ENCODE data around the gene TUBB4B.

TUBB4B gene

GRCh38 chr9:137273095-137273490, 32.0 kb downstream of the TUBB4B start:
- DNase-seq, result no peak

- DNase-seq, result no peak
Measured at GRCh38 chr9:137273611-137274320, 32.7 kb downstream of the TUBB4B start.

- no peak for DNase-seq
Measured at GRCh38 chr9:137275203-137275587, 34.1 kb downstream of the TUBB4B start.

DNA sequence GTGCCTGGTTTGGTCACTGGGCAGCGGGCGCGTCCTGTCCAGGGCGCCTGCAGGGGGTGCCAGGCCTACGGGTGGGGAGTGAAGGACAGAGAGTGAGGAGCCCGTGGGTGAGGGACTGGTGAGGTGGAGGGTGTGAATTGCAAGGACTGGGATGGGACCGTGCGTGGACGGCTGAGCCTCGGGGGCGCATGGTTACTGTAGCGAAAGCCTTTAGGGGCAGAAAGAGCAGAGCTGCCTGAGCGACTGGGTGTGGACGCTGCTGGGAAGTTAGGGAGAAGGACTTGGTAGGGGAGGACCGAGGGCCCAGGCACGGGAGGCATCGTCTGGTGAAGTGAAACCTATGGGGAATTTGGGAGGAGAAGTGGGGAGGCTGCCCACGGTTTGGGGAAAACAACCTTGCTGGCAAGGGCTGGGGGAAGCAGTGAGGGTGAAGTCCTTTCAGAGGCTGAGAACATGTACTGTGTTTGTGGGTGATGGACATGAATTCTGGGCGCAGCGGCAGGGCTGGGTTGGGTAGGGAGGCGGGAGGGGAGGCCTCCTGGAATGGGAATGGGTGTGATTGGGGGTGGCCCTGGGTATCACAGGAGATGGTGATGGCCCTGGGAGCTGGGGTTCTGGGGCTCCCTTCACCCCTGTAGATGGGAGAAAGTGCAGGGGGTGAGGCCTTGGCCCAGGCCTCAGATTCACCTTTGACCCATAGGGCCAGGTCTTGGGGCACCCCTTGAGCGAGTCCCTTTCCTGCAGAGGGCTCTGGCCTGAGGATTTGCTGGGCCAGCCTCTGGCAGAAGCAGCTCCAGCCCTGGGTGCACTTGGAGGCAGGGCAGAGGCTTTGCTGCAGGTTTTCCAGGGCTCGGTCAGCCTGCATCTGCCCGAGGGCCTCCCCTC, 34.7 kb downstream of the TUBB4B start:
- no peak for DNase-seq

DNA sequence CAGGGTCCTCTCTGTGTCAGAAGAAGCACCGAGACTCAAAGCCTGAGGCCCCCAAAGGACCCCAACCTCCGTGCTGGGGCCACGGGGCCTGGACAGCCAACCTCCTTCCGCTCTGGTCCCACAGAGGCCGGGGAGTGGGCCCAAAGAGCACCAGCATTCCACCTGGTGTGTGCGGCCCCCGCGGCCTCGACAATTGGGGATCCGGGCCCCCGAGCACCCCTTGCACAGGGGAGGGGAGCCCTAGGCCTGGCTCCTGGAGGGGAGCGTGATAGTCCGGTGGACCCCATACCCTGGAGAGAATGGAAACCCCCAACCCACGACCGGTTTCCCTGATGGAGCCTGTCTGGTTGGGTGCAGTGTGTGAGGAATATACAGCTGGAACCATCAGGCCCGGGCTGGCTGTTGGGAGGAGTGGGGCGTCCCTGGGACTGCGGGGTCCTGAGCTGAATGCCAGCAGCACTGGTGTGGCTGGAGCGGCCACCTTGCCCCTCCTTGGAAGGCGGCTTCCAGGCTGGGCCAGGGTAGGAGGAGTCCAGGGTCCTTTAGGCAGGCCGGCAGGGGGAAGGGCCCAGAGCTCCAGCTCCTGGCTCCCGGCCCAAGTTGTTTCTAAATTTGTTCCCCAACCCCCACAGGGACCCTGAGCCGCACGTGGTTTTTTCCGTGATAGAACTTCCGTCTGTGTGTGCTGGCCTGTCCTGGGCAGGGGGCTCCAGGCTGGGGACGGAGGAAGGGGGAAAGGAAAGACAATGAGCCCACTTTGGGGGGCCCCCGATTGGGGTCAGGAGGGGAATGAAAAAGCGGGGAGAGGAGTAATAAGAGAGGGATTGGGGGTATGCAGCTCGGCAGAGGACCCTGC, 35.6 kb downstream of the TUBB4B start:
- no peak for DNase-seq

GRCh38 chr9:137277329-137278041, 36.4 kb downstream of the TUBB4B start, which contains the start of gene TOR4A:
TOR4A (plus strand) TSS chr9:137277726; CDS start chr9:137278690, 964 bp downstream.
- DNase-seq, result peak; percentile 68

DNA sequence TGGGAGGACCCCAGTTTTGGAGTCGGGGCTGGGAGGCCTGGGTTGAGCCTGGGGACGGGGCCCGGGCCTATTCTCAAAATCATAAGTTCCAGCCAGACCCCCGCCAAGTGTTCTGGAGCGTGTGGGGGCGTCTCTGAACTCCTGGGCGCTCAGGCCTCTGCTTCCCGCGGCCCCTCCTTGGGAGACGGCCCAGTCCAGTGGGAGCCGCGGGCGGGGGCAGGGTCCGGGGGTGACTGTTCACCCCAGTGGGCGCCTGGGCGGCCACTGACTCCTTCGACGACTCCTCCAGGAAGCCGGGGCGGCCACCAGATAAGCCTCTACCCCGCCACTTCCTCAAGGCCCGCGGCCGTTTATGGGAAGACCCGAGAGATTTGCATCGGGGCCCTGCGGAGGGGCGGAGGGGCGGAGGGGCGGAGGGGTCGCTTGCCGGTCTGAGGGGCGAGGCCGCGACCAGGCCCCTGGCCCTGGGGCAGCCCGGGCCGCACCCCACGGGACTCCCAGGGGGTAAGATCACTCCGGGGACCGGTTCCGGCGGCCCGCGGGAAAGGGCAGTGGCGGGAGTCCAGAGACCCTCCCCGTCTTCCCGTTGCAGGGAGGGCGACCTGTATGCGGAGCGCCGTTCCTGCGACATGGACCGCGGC, 37.1 kb downstream of the TUBB4B start:
- DNase-seq, result no peak

DNA sequence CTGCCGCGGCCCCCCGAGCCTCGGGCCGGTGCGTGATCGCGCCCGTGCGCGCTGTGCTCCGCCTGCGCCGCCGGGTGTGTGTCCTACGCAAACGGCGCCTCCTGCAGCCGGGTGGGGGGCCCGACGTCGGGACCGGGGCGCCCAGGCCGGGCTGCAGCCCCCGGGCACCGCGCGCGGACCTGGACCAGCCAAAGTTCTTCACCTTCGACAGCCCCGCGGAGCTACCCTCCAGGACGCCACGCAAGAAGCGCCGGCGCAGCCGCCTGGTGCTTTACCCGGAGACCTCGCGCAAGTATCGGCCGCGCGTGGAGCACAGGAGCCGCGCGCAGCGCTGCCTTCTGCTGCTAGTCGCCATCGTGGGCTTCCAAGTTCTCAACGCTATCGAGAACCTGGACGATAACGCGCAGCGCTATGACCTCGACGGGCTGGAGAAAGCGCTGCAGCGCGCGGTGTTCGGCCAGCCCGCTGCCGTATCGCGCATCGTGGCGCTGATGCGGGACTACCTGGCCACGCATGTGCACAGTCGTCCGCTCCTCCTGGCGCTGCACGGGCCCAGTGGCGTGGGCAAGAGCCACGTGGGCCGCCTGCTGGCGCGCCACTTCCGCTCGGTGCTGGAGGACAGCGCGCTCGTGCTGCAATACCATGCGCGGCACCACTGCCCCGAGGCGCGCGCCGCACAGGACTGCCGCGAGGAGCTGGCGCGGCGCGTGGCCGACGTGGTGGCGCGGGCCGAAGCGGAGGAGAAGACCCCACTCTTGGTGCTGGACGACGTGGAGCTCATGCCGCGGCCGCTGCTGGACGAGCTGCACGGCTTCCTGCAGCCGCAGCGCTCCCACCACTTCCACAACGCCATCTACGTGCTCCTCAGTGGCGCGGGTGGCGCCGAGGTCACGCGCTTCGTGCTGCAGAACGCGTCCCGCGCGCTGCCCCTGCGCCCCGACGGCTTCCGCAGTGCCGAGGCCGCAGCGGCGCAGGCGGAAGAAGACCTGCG, 37.9 kb downstream of the TUBB4B start:
- DNase-seq, result no peak

- DNase-seq, result no peak
Measured at GRCh38 chr9:137279741-137280473, 38.8 kb downstream of the TUBB4B start.

DNA sequence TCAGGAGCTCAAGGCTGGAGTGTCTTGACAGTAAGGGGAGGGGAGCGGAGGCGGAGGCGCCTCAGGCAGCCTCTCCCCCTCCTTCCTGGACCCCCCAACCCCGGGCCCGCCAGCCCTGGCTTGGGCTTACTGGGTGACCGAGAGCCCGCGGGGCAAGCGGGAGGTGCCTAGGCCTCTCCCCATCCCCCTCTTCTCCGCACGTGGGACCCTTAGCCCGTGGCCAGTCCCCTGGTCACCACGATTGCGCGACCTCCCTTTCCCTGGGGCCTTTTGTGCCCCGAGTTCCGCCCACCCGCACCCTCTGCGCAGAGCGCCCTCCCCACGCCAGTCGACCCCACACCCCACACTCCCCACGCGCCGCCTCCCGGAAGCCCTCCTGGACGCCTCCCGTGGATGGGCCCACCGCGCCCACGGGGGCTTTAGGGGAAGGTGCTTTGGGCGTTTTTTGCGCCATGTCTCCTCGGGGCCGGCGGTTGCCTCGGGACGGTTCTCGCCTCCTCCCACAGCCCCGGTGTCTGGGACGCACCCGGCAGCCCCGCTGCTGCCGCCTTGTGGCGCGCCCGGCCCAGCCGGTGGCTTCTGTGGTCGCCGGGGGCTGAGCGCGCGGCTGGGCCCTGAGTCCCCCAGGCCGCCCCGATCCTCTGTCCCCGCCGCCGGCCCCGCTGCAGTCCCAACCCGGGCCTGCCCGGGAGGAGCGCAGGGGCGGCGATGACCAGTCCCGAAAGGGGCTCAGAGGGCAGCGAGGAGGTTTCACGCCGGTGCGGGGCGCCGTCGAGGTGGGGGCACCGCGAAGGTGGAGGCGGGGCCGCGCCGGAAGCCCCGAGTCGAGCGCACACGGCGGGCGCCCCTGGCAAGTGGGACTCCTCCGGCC, 39.6 kb downstream of the TUBB4B start:
- DNase-seq, result no peak

DNA sequence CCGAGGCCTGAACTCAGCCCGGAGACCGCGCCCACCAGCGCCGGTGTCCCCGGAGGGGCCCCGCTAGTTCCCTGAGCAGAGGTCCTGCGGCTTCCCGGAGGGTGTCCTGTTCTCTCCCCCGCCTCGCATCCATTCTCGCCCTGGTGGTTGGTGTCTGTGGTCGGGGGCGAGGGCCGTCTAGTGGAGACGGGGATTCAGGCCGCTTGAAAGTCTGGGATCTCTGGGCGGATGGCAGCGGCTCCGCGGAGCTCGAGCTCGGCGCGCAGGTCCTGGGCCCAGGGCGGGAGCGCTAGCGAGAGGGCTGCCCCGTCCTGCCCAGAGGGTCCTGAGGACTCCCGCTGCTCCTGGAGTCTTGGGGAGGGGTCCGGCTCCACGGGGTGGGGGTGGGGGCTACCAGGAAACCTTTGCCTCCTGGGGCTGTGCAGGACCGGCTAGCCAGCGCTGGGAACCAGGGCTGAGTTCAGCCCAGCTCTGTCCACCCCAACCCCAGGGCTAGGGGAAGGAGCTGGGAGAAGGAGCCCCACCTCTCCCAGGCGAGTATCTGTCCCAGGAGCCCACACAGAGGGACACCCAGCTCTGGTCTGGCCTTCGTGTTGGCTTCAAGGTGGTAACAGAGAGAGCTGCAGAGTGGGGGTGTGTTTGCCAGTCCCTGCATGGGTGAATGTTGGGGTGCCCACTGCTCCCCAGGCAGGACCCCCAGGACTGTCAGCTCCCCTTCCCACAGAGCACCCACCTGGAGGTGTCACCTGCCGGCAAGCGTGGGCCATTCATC, 40.4 kb downstream of the TUBB4B start:
- DNase-seq, result no peak

GRCh38 chr9:137286975-137287383, 45.9 kb downstream of the TUBB4B start:
- DNase-seq, result peak; percentile 49

DNA sequence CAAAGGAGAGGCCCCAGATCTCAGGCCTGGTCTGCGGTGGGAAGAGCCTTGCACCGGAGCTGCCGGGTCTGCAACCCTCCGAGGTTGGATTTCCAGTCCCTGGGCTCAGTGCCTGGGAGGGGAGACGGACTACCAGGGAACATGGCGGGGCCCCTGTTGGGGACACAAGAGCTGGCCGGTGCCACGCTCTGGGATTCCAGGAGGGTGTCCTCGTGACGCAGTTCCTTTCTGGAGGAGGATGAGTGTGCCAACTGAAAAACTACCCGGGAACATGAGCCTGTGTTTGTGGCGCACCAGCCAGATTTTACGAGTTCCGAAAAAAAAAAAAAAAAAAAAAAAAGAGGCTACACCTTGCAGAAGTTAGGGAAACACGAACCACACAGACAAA, 52.0 kb downstream of the TUBB4B start:
- DNase-seq, result no peak

All from stimulated activated CD8-positive, alpha-beta memory T cell treated with anti-CD3 and anti-CD28 coated beads, Interleukin-4, amount 100 ng/mL, for 48 hours (primary cell).